IPS DF 6.9 (cell line): ENCODE data around the gene ZBED4.

ENCODE experiments used
- DNase-seq: peaks from one replicate; pipeline ENCODE4 v3.0.0-alpha.2; 2013; ENCODE audit warnings: low read depth, low spot score
- H3K27ac ChIP-seq: one replicate; pipeline ENCODE4 v1.5.1; 2013; ENCODE audit warnings: low read length, control low read depth
- H3K27me3 ChIP-seq: 2 replicates; pipeline ENCODE4 v1.6.1; 2013; ENCODE audit warnings: mild to moderate bottlenecking, low read length; ENCODE audit not compliant: control insufficient read depth, insufficient read depth
- H3K36me3 ChIP-seq: 2 replicates; pipeline ENCODE4 v1.6.1; 2013; ENCODE audit warnings: low read length; ENCODE audit not compliant: control insufficient read depth, insufficient read depth
- H3K4me1 ChIP-seq: 2 replicates; pipeline ENCODE4 v1.6.1; 2013; ENCODE audit warnings: low read length; ENCODE audit not compliant: control insufficient read depth, insufficient read depth
- H3K4me3 ChIP-seq: 2 replicates; pipeline ENCODE4 v1.5.1; 2013; ENCODE audit warnings: mild to moderate bottlenecking, low read length
- H3K9me3 ChIP-seq: 2 replicates; pipeline ENCODE4 v1.6.1; 2013; ENCODE audit warnings: low read length, inconsistent platforms; ENCODE audit not compliant: control insufficient read depth, insufficient read depth
- WGBS: extraction: QIAGEN DNeasy Blood & Tissue Kit; methylation state at CpG from one replicate; pipeline ENCODE4 v1.1.7; 2013; ENCODE audit warnings: mixed read lengths, missing lambda C conversion rate; ENCODE audit not compliant: insufficient read length, insufficient coverage; 5-methylcytosine and 5-hydroxymethylcytosine counted together

The ZBED4 gene

GRCh38 chr22:49867303-49868265 is 13.9 kb downstream of the ZBED4 start:
- no peaks in the 10 kb centered on the region for H3K36me3 ChIP-seq
- H3K9me3 ChIP-seq: no peaks in the 10 kb centered on the region
- no peak for DNase-seq
- no peaks in the 10 kb centered on the region for H3K4me1 ChIP-seq
- H3K27me3 ChIP-seq: no peaks in the 10 kb centered on the region
- H3K27ac ChIP-seq: no peak overlapping the region
- no CpG with 5 or more reads among the region's 18 CpGs for WGBS
- H3K4me3 ChIP-seq: no peak overlapping the region

DNA sequence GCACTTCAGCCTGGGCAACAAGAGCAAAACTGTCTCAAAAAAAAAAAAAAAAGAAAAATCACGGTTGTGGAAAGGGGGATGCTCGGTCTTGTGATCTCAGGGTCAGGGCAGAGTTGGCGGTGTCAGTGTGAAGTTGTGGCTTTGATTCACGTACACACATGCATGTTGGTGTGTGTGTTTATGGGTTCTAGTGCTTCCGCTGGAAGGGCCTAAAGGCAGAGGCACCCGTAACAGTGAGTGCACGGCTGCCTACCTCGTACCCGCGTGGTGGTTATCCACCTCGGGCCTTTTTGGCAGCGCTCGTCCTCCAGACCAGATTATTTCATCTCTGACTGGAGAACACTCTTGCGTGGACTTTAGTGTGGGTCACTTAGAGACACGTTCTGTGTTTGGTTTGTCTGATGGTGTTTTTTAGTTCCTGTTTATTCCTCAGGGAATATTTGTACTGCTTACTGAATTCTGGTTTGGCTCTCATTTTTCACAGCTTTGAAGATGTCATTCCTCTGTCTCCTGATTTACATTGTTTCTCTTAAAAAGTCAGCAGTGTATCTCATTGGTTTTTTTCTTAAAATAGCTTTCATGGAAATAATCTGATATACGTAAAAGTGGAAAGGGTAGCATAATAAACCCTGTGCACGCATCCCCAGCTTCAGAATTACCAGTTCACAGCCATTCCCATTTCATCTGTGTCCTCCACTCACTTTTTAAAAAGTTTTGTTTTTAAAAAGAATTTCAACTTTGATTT is 15.6 kb downstream of the ZBED4 start:
- no peaks in the 10 kb centered on the region for H3K4me1 ChIP-seq
- DNase-seq: no peak
- no peaks in the 10 kb centered on the region for H3K9me3 ChIP-seq
- WGBS: no CpG with 5 or more reads among the region's 17 CpGs
- no peaks in the 10 kb centered on the region for H3K36me3 ChIP-seq
- H3K27me3 ChIP-seq: no peaks in the 10 kb centered on the region
- no peak overlapping the region for H3K27ac ChIP-seq
- H3K4me3 ChIP-seq: no peak overlapping the region

GRCh38 chr22:49869845-49870712 is 16.4 kb downstream of the ZBED4 start:
- H3K4me1 ChIP-seq: no peaks in the 10 kb centered on the region
- no peaks in the 10 kb centered on the region for H3K9me3 ChIP-seq
- no peaks in the 10 kb centered on the region for H3K36me3 ChIP-seq
- no CpG with 5 or more reads among the region's 14 CpGs for WGBS
- no peak overlapping the region for H3K4me3 ChIP-seq
- H3K27me3 ChIP-seq: no peaks in the 10 kb centered on the region
- DNase-seq: no peak
- no peak overlapping the region for H3K27ac ChIP-seq

GRCh38 chr22:49871482-49871881 is 17.8 kb downstream of the ZBED4 start:
- no peaks in the 10 kb centered on the region for H3K9me3 ChIP-seq
- no peaks in the 10 kb centered on the region for H3K27me3 ChIP-seq
- no CpG with 5 or more reads among the region's 4 CpGs for WGBS
- H3K4me1 ChIP-seq: no peaks in the 10 kb centered on the region
- DNase-seq: no peak
- no peak overlapping the region for H3K4me3 ChIP-seq
- no peak overlapping the region for H3K27ac ChIP-seq
- no peaks in the 10 kb centered on the region for H3K36me3 ChIP-seq

GRCh38 chr22:49872347-49872746 is 18.7 kb downstream of the ZBED4 start:
- WGBS: no CpG with 5 or more reads among the region's 7 CpGs
- H3K4me1 ChIP-seq: no peaks in the 10 kb centered on the region
- no peaks in the 10 kb centered on the region for H3K36me3 ChIP-seq
- no peak overlapping the region for H3K4me3 ChIP-seq
- H3K27me3 ChIP-seq: no peaks in the 10 kb centered on the region
- no peak for DNase-seq
- H3K27ac ChIP-seq: no peak overlapping the region
- H3K9me3 ChIP-seq: no peaks in the 10 kb centered on the region

DNA sequence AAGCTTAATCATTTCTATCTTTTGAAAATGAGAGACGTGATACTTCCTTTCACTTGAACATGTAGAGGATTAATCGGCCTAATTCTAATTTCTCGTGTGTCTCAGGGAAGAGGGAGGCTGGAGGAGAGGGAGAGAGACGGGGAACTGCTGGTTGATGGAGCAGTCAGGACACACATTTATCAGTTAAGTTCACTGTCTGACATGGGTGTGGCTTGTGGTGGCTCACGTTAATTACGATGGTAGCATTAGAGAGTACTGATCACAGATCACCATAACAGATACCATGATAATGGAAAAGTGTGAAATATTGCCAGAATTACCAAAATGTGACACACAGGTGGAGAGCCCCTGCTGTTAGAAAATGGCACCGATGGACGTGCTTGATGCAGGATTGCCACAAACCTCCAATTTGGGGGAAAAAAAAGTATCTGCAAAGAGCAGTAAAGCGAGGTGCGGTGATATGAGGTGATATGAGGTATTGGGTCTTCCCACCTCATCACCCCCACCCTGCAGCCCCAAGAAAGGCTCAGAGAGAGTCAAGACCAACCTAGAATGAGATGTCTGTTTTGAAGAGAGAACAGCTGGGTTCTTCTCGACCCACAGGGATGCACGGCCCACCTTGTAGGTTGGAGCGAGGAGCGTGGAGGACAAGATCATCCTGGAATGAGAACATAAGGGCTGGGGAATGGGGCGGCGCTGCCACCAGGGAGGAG is 19.7 kb downstream of the ZBED4 start:
- Histone ChIP-seq H3K4me3 (no peak overlapping the region), H3K36me3 (no peaks in the 10 kb centered on the region), H3K27me3 (no peaks in the 10 kb centered on the region), H3K4me1 (no peaks in the 10 kb centered on the region), H3K9me3 (no peaks in the 10 kb centered on the region), H3K27ac (no peak overlapping the region)
- WGBS: no CpG with 5 or more reads among the region's 16 CpGs
- DNase-seq: no peak

DNA sequence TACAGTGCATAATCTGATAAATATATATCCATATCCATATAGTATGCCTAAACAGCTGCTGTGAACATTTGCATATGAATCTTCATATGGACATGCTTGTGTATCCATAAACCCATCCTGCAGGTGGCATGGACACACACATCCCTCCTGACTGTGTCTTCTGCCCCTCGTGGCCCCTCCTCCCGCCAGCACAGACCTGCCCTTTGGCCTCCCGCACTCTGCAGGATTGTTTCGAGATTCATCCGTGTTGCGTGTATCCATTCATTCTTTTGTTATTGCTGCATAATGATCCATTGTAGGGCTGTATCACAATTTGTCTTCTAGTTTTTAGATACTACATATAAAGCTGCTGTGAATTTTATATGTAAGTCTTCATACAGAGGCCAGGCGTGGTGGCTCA is 24.0 kb downstream of the ZBED4 start:
- Histone ChIP-seq H3K36me3 (no peaks in the 10 kb centered on the region), H3K27me3 (no peaks in the 10 kb centered on the region), H3K4me3 (no peak overlapping the region), H3K4me1 (no peaks in the 10 kb centered on the region), H3K27ac (no peak overlapping the region), H3K9me3 (no peaks in the 10 kb centered on the region)
- no peak for DNase-seq
- no CpG with 5 or more reads among the region's 7 CpGs for WGBS

GRCh38 chr22:49878206-49878605 is 24.6 kb downstream of the ZBED4 start:
- Histone ChIP-seq H3K27ac (no peak overlapping the region), H3K4me3 (no peak overlapping the region), H3K36me3 (no peaks in the 10 kb centered on the region), H3K9me3 (no peaks in the 10 kb centered on the region), H3K4me1 (no peaks in the 10 kb centered on the region), H3K27me3 (no peaks in the 10 kb centered on the region)
- WGBS: no CpG with 5 or more reads among the region's 8 CpGs
- no peak for DNase-seq

DNA sequence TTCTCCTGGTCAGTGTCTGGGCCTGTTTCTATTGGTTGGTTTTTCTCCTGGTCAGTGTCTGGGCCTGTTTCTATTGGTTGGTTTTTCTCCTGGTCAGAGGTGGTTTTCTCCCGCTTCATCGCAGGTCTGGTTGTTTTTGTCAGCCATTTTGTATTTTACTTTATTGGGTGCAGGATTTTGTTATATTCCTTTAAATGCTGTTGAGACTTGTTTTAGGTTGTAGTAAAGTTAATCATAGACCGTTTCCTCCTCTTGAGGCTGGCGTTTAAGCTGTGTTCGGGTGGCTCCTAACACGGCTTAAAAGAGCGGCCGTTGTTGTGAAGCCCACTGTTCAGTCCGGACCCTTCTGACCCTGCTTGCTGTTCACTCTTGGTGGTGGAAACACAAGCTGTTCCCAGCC is 26.2 kb downstream of the ZBED4 start:
- Histone ChIP-seq H3K9me3 (no peaks in the 10 kb centered on the region), H3K4me1 (no peaks in the 10 kb centered on the region), H3K4me3 (no peak overlapping the region), H3K27ac (no peak overlapping the region), H3K27me3 (no peaks in the 10 kb centered on the region), H3K36me3 (peaks cover 3% of the 10 kb centered on the region; the same call in 1 of the 2 replicates)
- WGBS: no CpG with 5 or more reads among the region's 9 CpGs
- no peak for DNase-seq
